CD4-positive, alpha-beta T cell treated with Interleukin-4 for 1 hour (primary cell): ENCODE measurements around the gene RCBTB1.

Experiments
- DNase-seq, 2 donors: peaks; one replicate each; pipeline ENCODE4 v3.0.0-alpha.2; 2020 to 2022

RCBTB1 gene

DNA sequence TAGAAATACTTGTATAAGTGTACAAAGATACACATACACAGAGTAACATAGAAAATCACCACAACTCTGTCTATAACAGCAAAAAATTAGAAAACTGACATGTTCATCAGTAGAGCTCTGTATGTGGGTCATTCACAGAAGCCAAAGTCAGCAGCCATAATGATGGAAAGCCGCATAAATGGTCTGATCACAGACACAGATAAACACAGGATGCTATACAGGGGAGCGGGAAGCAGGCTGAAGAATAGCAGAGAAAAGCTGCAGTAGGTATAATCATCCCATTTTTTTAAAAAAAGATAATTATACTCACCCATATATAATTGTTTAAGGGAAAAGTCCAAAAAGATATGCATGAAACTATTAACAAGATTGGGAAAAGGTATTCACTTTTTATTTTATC, 31.5 kb downstream of the RCBTB1 start:
- no peak for DNase-seq

DNA sequence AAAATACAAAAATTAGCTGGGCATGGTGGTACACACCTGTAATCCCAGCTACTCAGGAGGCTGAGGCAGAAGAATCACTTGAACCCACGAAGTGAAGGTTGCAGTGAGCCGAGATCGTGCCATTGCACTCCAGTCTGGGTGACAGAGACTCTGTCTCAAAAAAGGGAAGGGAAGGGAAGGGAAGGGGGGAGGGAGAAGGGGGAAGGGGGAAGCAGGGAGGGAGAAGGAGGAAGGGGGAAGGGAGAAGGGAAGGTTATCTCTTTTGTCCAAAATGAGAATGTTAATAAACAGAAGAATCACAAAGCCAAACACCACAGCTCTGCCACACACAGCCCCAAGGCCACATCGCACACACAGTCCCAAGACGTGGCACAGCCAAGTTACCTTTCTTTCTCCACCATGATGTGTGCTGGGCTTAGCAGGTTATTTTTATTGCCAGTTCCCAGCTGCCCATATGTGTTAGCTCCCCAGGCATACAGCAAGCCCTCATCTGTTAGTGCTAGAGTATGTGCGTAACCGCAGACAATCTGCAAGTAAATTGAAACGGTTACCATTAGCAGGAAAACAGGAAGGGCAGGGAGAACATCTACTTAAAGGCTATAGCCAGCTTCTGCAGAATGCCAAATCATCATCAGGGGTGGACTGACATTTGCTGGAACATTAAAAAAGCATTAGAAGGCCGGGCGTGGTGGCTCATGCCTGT, 34.3 kb downstream of the RCBTB1 start:
- no peak for DNase-seq

DNA sequence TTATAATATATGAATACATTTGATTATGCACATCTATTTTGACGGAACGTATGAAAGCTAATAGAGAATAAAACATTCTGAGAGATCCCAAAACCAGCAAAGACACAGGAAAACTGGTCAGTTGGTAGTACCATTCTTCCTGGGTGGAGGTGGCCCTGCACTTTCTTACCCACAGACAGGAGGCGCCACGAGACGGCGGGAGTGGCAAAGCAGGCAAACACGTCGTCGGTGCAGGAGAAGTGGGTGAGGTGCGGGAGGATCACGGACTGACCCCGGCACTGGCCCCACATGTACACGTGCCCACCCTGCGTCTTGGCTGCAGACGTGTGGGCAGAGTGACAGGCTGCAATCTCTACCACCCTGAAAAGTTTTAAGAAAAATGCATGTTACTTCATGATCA, 36.1 kb downstream of the RCBTB1 start:
- DNase-seq: no peak

DNA sequence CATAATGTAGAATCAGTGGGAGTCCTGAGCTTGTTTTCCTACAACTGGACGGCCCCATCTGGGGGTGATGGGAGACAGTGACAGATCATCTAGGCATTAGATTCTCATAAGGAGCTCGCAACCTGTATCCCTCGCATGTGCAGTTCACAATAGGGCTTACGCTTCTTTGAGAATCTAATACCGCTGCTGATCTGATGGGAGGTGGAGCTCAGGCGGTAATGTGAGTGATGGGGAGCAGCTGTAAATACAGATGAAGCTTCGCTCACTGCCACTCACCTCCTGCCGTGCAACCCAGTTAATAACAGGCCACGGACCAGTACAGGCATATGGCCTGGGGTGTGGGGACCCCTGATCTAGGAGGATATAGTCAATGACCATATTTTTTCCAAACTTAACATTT, 38.8 kb downstream of the RCBTB1 start:
- DNase-seq: no peak

DNA sequence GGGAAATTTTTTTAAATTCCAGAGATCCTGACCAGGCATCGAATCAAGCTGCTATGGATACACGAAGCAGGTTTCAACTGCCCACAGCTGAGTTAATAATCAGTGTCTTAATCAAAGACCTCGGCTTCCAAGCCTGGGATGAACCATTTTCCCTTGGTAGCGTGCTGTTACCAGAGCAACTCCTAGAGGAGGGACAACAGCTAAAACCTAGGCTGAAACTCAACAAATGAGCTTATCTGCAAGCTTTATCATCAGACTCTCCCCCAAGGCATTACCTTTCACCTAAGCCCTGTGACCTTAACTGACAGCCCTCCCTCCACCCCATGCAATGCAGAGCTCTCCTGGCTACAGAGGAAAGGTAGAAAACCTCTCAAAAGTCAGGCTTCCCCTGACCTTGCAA, 39.7 kb downstream of the RCBTB1 start:
- DNase-seq: no peak

DNA sequence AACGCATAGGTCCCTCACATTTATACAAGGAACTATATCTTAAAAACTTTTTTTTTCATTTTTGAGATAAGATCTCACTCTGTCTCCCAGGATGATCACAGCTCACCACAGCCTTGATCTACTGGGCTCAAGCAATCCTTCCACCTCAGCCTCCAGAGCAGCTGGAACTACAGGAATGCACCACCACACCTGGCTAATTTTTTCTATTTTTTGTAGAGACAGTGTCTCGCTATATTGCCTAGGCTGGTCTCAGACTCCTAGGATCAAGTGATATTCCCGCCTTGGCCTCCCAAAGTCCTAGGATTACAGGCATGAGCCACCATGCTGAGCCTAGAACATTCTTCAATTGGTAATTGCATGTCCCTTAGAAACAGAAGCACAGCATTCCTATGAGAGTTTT, 41.7 kb downstream of the RCBTB1 start:
- DNase-seq: no peak

DNA sequence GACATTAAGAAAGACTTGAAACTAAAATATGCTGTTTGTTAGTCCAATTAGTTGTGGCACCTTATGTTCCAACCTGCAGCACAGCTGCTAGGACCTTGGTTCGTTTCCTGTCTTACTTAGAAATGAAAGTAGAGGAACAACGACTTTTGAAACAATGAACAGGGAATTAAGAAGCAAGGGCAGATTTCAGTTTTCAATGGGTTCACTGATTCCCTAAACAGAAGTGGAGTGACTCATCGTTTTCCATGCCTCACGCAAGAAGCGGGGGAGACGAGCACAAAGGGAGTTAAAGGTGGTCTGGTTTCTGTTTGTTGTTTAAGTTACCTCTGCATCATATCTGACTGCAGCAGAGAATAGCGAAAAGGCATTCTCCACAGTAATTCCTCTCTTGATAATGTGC, 44.8 kb downstream of the RCBTB1 start:
- no peak for DNase-seq

DNA sequence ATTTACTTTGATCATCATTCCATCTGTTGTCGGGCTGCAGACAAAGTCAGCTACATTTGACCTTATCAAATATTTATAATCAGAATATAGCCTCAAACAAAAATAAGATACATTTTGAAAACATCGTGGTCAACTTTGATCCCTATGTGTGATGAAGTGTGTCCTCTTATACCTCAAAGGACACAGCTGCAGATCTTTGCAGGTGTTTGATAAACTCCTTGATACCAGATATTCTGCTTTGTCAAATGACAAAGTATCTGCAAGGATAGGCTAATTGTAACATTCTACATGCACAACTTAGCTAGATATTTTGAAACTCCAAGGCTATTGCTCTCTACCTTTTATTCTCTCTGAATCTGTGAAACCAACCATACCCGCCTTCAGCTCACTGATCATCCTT, 45.6 kb downstream of the RCBTB1 start:
- no peak for DNase-seq

DNA sequence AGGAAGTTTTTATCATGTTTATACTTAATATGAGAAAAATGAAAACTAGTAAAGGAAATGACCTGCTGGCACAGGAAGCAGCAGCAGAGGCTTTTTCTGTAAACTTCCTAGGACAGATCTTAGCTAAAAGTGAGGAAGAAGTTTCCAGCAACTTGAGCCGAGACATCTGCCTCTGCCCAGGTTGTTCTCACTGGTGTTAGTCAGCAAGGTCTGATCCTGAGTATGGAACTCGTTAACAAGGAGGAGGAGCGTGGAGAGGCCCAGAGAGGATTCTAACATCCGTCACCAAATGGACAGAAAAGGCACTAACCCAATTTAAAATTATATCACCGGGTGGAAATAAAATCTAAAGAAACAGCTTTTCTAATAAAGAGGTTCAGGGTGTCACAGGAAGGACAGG, 46.0 kb downstream of the RCBTB1 start:
- DNase-seq: no peak

DNA sequence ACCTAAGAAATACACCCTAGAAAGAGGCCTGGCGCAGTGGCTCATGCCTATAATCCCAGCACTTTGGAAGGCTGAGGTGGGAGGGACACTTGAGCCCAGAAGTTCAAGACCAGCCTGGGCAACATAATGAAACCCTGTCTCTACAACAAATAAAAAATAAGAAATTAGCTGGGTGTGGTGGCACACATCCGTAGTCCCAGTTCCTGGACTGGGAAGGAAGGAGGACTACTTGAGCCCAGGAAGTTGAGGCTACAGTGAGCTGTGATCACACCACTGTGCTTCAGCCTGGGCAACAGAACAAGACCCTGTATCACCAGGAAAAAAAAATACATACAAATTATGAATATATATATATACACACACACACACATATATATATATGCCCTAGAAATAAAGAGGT, 47.0 kb downstream of the RCBTB1 start:
- no peak for DNase-seq

DNA sequence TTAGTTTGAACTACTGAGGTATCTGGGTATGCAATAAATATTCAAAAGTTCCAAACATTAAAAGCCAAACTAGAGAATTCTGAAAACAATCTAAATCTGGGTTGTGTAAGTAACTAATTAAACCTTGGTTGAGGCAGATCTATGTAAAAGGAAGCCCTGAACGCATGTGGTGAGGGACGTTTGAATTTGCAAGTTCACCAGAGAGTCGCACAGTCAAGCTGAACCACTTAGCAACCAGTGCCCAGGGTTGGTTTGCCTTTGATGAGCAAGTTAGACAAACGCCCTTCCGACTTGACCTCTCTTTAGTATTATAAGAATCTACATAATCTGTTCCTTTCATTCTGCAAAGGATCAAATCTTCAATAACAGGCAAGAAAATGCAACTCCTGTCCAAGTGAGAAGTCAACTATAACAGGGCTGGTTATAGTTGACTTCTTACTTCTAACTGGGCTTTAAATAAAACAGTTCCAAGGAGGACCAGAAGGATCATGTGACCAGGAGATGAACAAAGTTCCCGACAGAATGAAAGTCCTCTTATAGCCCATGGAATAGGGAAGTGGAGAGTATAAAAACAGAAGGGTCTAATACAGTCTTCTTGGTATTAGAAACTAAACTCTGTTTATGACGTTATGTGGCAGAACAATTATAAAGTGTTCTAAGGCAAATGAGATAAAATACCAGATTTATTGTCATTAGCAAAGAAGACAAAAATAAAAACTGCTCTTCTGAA, 49.0 kb downstream of the RCBTB1 start:
- DNase-seq: no peak

DNA sequence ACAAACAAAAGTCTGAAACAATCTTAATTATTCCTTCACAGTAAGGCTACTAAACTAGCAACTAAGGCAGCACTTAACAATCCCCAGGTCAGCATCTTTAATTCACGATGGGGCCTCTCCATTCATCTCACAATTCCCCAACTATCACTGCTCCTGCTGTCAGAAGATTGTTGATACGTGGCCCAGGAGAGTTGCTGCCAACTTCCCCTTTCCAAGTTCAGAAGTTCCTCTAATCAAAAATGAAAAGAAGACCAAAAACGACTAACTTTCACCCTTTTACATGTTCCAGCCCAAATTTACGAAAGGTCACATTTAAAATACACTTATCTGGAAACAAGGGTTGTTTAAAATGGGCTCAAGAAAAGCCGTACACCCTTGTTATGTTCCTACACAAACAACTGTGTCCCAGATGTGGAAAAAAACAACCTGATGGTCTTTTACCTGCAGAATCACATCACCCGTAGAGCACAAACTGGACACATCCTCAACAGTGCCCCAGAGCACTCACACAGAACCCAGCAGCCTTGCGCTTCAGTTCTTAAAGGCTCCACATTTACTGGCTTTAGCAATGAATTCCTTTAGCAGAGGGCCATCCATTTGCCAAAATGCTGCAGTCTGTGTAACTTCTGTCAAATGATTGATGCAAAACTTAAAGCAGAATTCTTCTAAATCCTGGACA, 51.6 kb downstream of the RCBTB1 start:
- no peak for DNase-seq

DNA sequence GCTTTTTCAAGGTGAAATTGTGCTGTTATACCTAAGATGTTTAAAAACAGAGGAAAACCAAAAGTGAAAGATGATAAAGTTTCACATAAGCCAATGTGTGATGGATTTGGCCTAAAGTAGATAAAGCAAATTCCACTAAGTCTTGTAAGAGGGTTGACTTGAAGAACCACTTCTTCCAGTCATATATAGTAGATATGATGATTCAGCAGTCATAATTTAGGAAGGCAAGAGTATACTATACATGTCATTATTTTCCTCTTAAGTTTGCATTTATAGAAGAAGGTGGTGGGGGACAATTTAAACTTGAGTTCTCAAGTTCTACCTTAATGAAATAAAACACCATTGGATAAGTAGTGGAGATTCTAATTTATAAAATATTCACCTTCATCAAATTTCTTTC, 52.3 kb downstream of the RCBTB1 start:
- no peak for DNase-seq

DNA sequence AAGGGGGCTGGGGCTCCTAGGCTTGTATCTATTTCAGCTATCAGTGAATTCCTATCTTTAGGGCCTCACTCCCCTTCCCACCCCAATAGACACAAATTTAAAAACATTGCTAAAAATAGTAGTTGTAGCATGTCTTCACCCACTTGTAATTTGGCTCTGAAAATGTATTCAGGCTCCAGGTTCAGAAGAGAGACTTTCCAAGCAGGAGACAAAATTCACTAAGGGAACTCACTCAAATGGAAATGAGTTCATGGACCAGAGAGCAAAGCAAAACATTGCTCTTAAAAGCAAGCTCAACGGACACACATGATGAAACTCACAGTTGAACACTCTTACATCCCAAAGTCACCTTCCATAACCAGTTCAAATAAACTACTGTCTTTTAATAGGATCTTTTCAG, 52.8 kb downstream of the RCBTB1 start:
- DNase-seq: no peak

DNA sequence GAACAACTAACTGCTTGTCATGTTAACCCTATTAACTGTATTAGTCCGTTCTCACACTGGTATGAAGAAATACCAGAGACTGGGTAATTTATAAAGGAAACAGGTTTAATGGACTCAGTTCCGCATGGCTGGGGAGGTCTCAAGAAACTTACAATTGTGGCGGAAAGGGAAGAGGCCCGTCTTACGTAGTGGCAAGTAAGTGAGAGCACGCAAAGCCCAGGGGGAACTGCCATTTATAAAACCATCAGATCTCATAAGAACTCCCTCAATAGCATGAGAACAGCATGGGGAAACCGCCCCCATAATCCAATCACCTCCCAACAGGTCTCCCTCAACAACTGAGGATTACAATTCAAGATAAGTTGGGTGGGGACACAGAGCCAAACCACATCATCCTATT, 54.9 kb downstream of the RCBTB1 start:
- DNase-seq: peak; percentile 9 to 29

DNA sequence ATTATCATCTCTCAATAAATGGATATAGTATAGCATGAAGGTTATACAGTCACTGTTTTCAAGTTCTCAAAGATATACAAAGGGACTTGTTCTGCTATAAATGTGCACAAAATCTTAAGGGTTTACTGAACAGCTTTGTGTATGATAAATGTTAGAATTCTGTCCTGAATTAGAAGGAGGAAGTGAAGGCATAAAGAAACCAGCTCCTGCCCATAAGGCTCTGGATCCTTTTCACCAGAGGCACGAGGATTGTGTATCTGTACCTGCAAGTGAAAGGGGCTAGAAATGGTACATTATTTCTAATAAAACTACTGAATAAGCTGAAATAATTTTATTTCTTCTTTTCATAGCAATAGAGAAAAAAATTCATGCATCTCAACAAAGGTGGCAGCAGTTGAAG, 57.2 kb downstream of the RCBTB1 start:
- no peak for DNase-seq

DNA sequence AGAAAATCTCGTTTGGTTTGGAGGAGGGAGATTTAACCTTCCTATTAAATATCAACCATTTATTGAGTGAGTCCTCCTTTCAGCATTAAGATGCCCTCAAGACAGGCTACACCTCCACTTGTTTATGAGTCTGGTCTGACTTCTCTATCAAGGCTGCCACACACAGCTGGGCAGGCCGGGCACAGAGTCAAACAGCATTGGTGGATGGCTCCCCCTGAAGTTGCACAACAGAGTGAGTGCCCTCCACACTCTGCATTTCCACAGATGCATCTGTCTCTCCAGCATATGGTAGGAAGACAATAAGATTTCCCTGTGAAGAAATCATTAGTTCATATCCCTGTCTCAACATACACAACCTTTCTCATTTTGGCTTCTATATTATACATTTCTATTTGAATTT, 58.2 kb downstream of the RCBTB1 start:
- DNase-seq: no peak

DNA sequence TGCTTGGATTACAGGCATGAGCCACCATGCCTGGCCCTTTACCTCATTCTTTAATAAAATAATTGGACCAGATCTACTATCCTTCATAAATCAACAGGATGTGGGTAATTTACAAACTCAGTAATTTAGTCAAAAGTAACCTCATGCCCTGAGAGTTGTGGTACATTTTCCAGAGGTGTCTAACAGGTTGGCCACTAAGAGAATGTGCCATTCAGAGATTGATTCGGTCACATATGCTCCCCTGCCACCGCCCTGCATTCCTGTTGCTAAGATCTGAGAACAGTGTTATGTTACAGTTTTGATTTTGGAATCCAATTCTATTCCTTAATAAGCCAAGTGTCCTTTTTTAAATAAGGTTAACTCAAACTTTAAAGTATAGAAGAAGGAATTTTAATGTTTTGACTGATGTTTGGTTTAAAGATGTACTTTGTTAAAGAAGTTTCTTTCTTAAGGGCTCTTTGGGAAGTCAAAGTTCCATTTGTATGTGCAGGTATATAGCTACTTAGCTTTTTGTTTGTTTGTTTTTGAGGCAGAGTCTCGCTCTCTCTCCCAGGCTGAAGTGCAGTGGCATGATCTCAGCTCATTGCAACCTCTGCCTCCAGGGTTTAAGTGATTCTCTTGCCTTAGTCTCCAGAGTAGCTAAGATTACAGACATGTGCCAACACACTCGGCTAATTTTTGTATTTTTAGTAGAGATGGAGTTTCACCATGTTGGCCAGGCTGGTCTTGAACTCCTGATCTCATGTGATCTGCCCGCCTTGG, 60.4 kb downstream of the RCBTB1 start:
- no peak for DNase-seq

DNA sequence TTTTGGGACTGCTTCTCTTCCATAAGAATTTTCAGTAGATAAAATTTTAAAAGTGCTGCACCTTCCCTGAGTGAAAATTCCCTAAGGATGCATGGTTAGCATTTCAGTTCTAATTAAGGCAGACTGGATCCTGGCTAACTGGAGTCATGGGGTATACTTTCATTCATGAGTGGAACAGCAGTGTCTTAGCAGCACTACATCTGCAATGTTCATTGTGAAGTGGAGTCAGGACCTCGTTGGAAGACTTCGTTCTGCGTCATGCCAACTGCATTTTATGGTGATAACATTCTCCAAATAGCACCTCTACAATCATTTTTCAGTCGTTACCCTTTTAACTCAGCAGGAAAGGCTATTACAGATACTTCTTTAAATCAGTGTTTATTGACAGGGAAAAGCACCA, 64.1 kb downstream of the RCBTB1 start:
- DNase-seq: no peak

DNA sequence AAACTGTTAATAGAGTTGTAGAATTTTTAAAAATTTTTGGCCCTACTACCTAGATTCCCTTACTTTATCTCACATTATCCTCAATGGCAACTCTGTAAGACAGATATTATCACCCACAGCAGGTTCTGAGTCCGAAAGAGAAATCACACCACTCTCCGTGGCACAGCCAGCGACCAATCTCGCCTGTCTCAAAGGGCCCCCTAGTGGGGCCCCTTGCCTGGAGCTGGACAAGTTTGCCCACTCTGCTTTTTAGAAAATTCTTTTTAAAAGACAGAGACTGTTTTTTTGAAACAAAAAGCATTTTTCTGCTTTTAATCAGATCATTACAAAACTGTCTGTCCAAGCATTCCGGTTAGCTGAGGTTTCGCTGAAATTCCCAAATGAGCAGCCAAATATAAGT, 67.9 kb downstream of the RCBTB1 start:
- no peak for DNase-seq

DNA sequence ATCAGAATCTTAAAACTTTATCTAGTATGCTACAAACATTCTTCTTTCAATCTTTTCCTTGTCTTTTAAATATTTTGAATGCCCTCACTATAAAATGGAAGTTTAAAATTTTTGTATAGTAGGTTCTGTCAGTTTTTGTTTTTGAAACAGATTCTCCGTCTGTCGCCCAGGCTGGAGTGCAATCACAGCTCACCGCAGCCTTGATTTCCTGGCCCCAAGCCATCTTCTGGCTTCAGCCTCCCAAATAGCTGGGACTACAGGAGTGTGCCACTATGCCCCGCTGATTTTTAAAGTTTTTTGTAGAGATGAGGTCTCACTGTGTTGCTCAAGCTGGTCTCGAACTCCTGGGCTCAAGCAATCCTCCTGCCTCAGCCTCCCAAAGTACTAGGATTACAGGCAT, 68.9 kb downstream of the RCBTB1 start:
- DNase-seq: no peak

DNA sequence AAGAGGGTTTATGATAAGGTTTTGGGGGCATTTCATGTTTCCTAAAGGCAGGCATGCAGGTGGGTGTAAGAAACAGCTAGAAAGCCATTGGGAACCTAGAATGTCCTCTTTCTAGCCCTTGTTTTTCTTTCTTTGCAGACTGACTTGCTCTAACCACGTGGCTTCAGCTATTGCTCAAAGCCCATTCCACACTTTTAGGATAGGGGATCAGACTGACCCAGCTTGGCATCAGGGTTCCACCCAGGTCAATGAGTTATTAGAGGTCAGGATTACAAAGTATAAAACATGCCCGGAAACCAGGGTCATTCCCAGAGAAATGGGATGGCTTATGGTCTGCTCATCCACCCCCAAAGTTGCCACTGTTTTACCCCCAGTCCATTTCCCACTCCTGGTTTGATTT, 72.8 kb downstream of the RCBTB1 start:
- no peak for DNase-seq

DNA sequence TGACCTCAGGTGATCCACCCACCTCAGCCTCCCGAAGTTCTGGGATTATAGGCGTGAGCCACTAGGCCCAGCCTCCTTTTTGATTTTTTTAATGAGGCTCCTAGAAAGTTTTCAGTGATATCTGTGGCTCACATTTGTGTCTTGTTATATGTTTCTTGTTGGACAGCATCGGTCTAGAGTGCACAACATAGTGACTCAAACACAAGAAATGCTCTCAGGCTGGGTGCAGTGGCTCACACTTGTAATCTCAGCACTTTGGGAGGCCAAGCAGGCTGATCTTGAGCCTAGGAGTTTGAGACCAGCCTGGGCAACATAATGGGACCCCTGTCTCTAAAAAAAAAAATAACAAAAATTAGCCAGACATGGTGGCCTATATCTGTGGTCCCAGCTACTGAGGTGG, 81.4 kb downstream of the RCBTB1 start:
- DNase-seq: no peak

DNA sequence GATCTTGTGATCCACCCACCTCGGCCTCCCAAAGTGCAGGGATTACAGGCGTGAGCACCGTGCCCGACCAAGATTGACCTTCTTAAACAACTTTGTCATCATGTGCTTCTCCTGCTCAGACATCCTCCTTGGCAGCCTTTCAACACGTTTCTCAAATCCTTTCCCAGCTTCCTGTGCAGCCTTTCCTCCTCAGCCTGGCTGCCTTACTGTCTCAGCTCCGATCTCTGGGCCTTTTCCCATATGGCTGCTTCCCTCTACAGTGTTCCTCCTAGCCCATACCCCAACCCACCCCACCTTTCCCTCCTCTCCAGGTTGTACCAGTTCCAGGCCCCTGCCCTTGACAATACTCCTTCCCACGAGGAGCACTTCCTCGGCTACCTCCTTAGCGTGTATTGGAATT, 82.4 kb downstream of the RCBTB1 start:
- DNase-seq: no peak
